HepG2 (cell line): Measurements from ENCODE around the gene SLC27A1. TPM values are rescaled to one million over a fixed set of nuclear protein-coding genes. Genes with fewer than 3 reads are reported as not detected.

Experiments used
- ATAC-seq: fragments of 200-7000 bp; cut with Tn5 transposase; 3 replicates; pipeline ENCODE4 v1.9.1; 2020; ENCODE audit warnings: mild to moderate bottlenecking, moderate library complexity
- BruUV-seq: library from RNA; stranded (reverse); fragments of 400-500 nt; replicated peaks from 2 replicates; lab custom pipeline; 2021; lab: Mats Ljungman, UMichigan
- CTCF ChIA-PET: fragments of 300-600 bp; formaldehyde crosslinking; extraction: SDS; loops from one replicate; lab custom pipeline; 2021; ENCODE audit warnings: low total read pairs, inconsistent platforms, low intra/inter-chr PET ratio; lab: Yijun Ruan, JAX
- POLR2A ChIA-PET: fragments of 350-600 bp; sonication (Branson Sonifier 250); formaldehyde crosslinking; loops from one replicate; lab custom pipeline; 2020; ENCODE audit warnings: antibody characterized with exemption, inconsistent platforms; lab: Yijun Ruan, JAX
- DNase-seq: peaks from one replicate; pipeline ENCODE4 v3.0.0-alpha.2; 2015; ENCODE audit warnings: low spot score
- FAIRE-seq: peaks from 3 replicates; lab custom pipeline; 2011; peaks lifted over from hg19 to GRCh38; lab: Jason Lieb, UNC
- H2AFZ ChIP-seq: one replicate; pipeline ENCODE4 v1.6.1; 2011; ENCODE audit warnings: low read length, inconsistent platforms
- H3K27ac ChIP-seq: fragments of 300-600 bp; 3 replicates; pipeline ENCODE4 v1.8.0; 2011; ENCODE audit warnings: mixed run types, mild to moderate bottlenecking, mixed read lengths, low read length, inconsistent platforms; ENCODE audit not compliant: insufficient read depth; ENCODE audit errors: extremely low read length
- H3K27me3 ChIP-seq, 2 experiments: fragments of 200-600 bp in 1 of 2; 2 replicates in 1 of 2; 3 replicates in 1 of 2; pipeline versions ENCODE4 v1.6.0 to v1.8.0; 2011; ENCODE audit warnings: low read length in 2 of 2, mild to moderate bottlenecking in 2 of 2, moderate library complexity in 2 of 2, inconsistent platforms in 1 of 2; ENCODE audit not compliant: insufficient read depth in 2 of 2, control insufficient read depth in 1 of 2
- H3K36me3 ChIP-seq, 2 experiments: fragments of 200-600 bp in 1 of 2; replicated peaks in 1 of 2; 2 replicates in 1 of 2; 3 replicates in 1 of 2; pipeline versions ENCODE4 v1.5.1 to v1.8.0; 2011; ENCODE audit warnings: low read length in 2 of 2, inconsistent platforms in 1 of 2; ENCODE audit not compliant: insufficient read depth in 2 of 2, control insufficient read depth in 1 of 2
- H3K4me1 ChIP-seq: 2 replicates; pipeline ENCODE4 v1.5.1; 2012; ENCODE audit warnings: low read length, inconsistent platforms; ENCODE audit not compliant: insufficient read depth
- H3K4me2 ChIP-seq: 2 replicates; pipeline ENCODE4 v1.6.0; 2011; ENCODE audit warnings: low read depth, low read length, inconsistent platforms
- H3K4me3 ChIP-seq, 3 experiments: fragments of 200-600 bp in 1 of 3; sonication (generic), shearing (Covaris generic) in 1 of 3; replicated peaks in 1 of 3; 2 replicates each; pipeline ENCODE4 v1.5.1; 2011 to 2016; ENCODE audit warnings: low read length in 3 of 3, inconsistent platforms in 2 of 3, low read depth in 2 of 3, mild to moderate bottlenecking in 2 of 3, control low read depth in 1 of 3, mixed read lengths in 1 of 3; ENCODE audit not compliant: insufficient read depth in 1 of 3
- H3K79me2 ChIP-seq: one replicate; pipeline ENCODE4 v1.6.1; 2011; ENCODE audit warnings: low read length, inconsistent platforms; ENCODE audit not compliant: insufficient read depth
- H3K9ac ChIP-seq: 2 replicates; pipeline ENCODE4 v1.6.0; 2011; ENCODE audit warnings: mild to moderate bottlenecking, low read depth, low read length, inconsistent platforms; ENCODE audit not compliant: insufficient read depth
- H3K9me3 ChIP-seq: 2 replicates; pipeline ENCODE4 v1.5.1; 2012; ENCODE audit warnings: mild to moderate bottlenecking, low read length
- H4K20me1 ChIP-seq: 2 replicates; pipeline ENCODE4 v1.6.0; 2011; ENCODE audit warnings: inconsistent platforms, mild to moderate bottlenecking, low read length, moderate library complexity; ENCODE audit not compliant: insufficient read depth
- ASH2L ChIP-seq: fragments of 300-600, 200-600 bp; sonication (generic); IDR thresholded peaks from 2 replicates; pipeline ENCODE4 v1.7.0; 2017; ENCODE audit warnings: low read depth, mild to moderate bottlenecking, moderate library complexity, mixed read lengths, low read length; ENCODE audit not compliant: insufficient read length
- KDM2A ChIP-seq: sonication (generic); formaldehyde crosslinking; IDR thresholded peaks from 2 replicates; pipeline ENCODE4 v1.4.0; 2020; ENCODE audit warnings: low read depth, missing genetic modification reagents, borderline replicate concordance
- MAZ ChIP-seq, 2 experiments: sonication (generic) in 1 of 2; formaldehyde crosslinking in 1 of 2; IDR thresholded peaks; 2 replicates each; pipeline versions ENCODE4 v1.5.0 to v1.6.1; 2012 to 2020; ENCODE audit warnings: low read depth in 2 of 2, mild to moderate bottlenecking in 2 of 2, borderline replicate concordance in 1 of 2, improper control_type of control experiment in 1 of 2, low read length in 1 of 2, missing genetic modification reagents in 1 of 2, moderate library complexity in 1 of 2
- NFE2L1 ChIP-seq: sonication (generic); formaldehyde crosslinking; IDR thresholded peaks from 2 replicates; pipeline ENCODE4 v1.4.0; 2020; ENCODE audit warnings: missing genetic modification reagents, mild to moderate bottlenecking, borderline replicate concordance
- POLR2G ChIP-seq: fragments of 200-400 bp; formaldehyde crosslinking; IDR thresholded peaks from 2 replicates; pipeline ENCODE4 v1.6.1; 2018; ENCODE audit warnings: mild to moderate bottlenecking, low read depth, low read length, moderate library complexity
- ZFX ChIP-seq: sonication (generic); formaldehyde crosslinking; IDR thresholded peaks from 2 replicates; pipeline ENCODE4 v1.4.0; 2020; ENCODE audit warnings: mild to moderate bottlenecking, low read depth, missing genetic modification reagents, moderate library complexity
- ZMYM3 ChIP-seq: sonication (generic); formaldehyde crosslinking; IDR thresholded peaks from 2 replicates; pipeline ENCODE4 v1.5.1; 2020; ENCODE audit warnings: mild to moderate bottlenecking, missing genetic modification reagents
- ZNF121 ChIP-seq: sonication (generic); formaldehyde crosslinking; IDR thresholded peaks from 2 replicates; pipeline ENCODE4 v1.5.0; 2020; ENCODE audit warnings: mild to moderate bottlenecking, missing genetic modification reagents
- ZNF333 ChIP-seq: sonication (generic); formaldehyde crosslinking; IDR thresholded peaks from 2 replicates; pipeline ENCODE4 v1.4.0; 2020; ENCODE audit warnings: mild to moderate bottlenecking, missing genetic modification reagents, borderline replicate concordance
- ZNF567 ChIP-seq: sonication (generic); formaldehyde crosslinking; IDR thresholded peaks from 2 replicates; pipeline ENCODE4 v1.8.1; 2023; ENCODE audit warnings: mild to moderate bottlenecking, missing genetic modification reagents, borderline replicate concordance
- ZNF674 ChIP-seq: sonication (generic); formaldehyde crosslinking; IDR thresholded peaks from 2 replicates; pipeline ENCODE4 v1.5.0; 2020; ENCODE audit warnings: low read depth, mild to moderate bottlenecking, missing genetic modification reagents
- WGBS: methylation state at CpG from one replicate; pipeline ENCODE4 v1.1.6; 2017; ENCODE audit warnings: low lambda C conversion rate; 5-methylcytosine and 5-hydroxymethylcytosine counted together
- in situ Hi-C: cut with HindIII; loops from 2 replicates; pipeline ENCODE4 v1.10.0; 2017; ENCODE audit warnings: low pct_unique_long_range_greater_than_20kb; ENCODE audit not compliant: extremely low pct_ligation_motif_present
- intact Hi-C: fragments of 100-400 bp; cut with micrococcal nuclease; formaldehyde crosslinking; loops from one replicate; pipeline ENCODE4 v1.10.0; 2022; ENCODE audit not compliant: unreplicated experiment
- polyA plus RNA-seq, 8 experiments: library from polyadenylated mRNA; depleted of rRNA in 3 of 8; stranded (reverse) in 7 of 8; unstranded in 1 of 8; fragments of >200 nt; fragmentation: Illumina TruSeq in 4 of 8; extraction: Trizol in 4 of 8; gene quantifications; 2 replicates each; pipeline versions ENCODE4 v1.2.1 to v1.2.3, GENCODE V29; 2011 to 2016; ENCODE audit warnings: low read depth in 4 of 8, missing spikeins in 1 of 8, mixed read lengths in 1 of 8; ENCODE audit not compliant: insufficient read depth in 1 of 8
- total RNA-seq, 5 experiments: library from RNA; depleted of rRNA; stranded (reverse); fragments of >200 nt; fragmentation: Illumina TruSeq; extraction: Trizol; gene quantifications; 2 replicates each; pipeline ENCODE4 v1.2.3, GENCODE V29; 2016; ENCODE audit warnings: low read depth in 1 of 5
- TF ChIP-seq, protein P1 (sequence below): IDR thresholded peaks from 2 replicates; pipeline ENCODE4 v1.6.1; 2016; ENCODE audit warnings: missing genetic modification reagents, missing compliant biosample characterization
- TF ChIP-seq, protein P2 (sequence below): sonication (generic); formaldehyde crosslinking; IDR thresholded peaks from 2 replicates; pipeline ENCODE4 v1.5.0; 2020; ENCODE audit warnings: mild to moderate bottlenecking, missing genetic modification reagents
- TF ChIP-seq, protein P3 (sequence below): sonication (generic); formaldehyde crosslinking; IDR thresholded peaks from 2 replicates; pipeline ENCODE4 v1.5.0; 2020; ENCODE audit warnings: mild to moderate bottlenecking, missing genetic modification reagents, borderline replicate concordance
- TF ChIP-seq, protein P4 (sequence below): sonication (generic); formaldehyde crosslinking; IDR thresholded peaks from 2 replicates; pipeline ENCODE4 v1.5.1; 2020; ENCODE audit warnings: missing genetic modification reagents, mild to moderate bottlenecking, borderline replicate concordance

Gene SLC27A1
- total and polyA plus RNA-seq, 2 of the 13 experiments (the other 11 are each of a cell fraction or from before 2014, with no cell fraction given): 4.1 to 8.8 TPM

DNA sequence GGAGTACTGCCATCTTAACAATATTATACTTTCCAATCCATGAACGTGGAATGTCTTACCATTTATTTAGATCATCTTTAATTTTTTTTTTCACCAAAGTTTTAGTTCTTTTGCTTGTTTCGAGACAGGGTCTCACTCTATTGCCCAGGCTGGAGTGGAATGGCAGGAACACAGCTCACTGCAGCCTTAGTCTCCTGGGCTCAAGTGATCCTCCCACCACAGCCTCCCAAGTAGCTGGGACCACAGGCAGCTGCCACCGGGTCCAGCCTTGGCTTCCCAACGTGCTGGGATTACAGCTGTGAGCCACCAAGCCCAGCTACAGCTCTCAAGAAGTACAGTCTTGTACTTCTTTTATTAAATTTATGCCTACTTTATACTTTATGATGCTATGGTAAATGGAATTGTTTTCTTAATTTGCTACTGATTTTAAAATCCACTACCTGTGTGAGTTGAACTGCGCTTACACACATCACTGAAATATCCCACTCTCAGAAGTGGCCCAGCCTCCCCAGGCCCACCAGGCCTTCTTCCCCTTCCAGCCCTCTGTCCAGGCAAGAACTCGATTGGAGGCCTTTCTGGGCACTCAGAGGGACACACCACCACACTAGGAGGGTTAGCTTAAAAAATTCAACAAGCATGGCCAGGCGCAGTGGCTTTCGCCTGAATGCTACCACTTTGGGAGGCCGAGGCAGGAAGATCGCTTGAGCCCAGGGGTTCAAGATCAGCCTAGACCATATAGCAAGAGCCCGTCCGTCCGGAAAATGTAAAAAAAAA, 40.1 kb downstream of the SLC27A1 start:
- H3K27ac ChIP-seq: peak overlapping the region; percentile 98
- DNase-seq (no peak), FAIRE-seq (no peak), ATAC-seq (no peak)
- H3K27me3 ChIP-seq: no peaks in the 10 kb centered on the region; a peak in 1 of 5 replicates
- ChIA-PET POLR2A (interaction anchor here (0.5 to 4.3 kb wide), 13 partner anchors 8 to 349 kb away, joined by 3 to 45 read pairs (median 4); partner anchors contain the start of gene RPL18A), CTCF (interaction anchor here (0.9 to 1.5 kb wide), 2 partner anchors 14 to 45 kb away, joined by 3 to 5 read pairs; no protein-coding TSS in a partner anchor)
- BruUV-seq: no TSS peak
- no peaks in the 10 kb centered on the region for H3K9me3 ChIP-seq
- intact Hi-C loops: no loop called here
- no peaks in the 10 kb centered on the region for H4K20me1 ChIP-seq
- H3K9ac ChIP-seq: peak overlapping the region; percentile 99
- 9% methylated on average over 13 of the region's 13 CpGs for WGBS
- H3K4me1 ChIP-seq: peaks cover 58% of the 10 kb centered on the region
- peak overlapping the region; percentile 92 for H3K4me2 ChIP-seq
- in situ Hi-C loops: no loop called here
- peak overlapping the region; percentile 85 to 91 (median 88) for H3K4me3 ChIP-seq
- 0 out of 5 replicates have a peak, but pooled peaks cover 0 to 4% of the 10 kb centered on the region in 2 experiments for H3K36me3 ChIP-seq
- no peak overlapping the region for H2AFZ ChIP-seq
- peaks cover 20% of the 10 kb centered on the region for H3K79me2 ChIP-seq
- TF ChIP-seq, protein P1, sequence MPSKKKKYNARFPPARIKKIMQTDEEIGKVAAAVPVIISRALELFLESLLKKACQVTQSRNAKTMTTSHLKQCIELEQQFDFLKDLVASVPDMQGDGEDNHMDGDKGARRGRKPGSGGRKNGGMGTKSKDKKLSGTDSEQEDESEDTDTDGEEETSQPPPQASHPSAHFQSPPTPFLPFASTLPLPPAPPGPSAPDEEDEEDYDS (CRISPR knock-in tag): no peak
- TF ChIP-seq ZMYM3 (CRISPR knock-in tag): 0 out of 2 replicates have a peak, but pooled peaks have one; percentile 18
- no peak for TF ChIP-seq ZNF567 (CRISPR knock-in tag)
- peak; percentile 47 for TF ChIP-seq ZNF121 (CRISPR knock-in tag)
- TF ChIP-seq ZNF674 (CRISPR knock-in tag): no peak
- peak; percentile 56; the same call in 1 of the 2 replicates for TF ChIP-seq ZFX (CRISPR knock-in tag)
- TF ChIP-seq ASH2L: peak; percentile 0
- TF ChIP-seq KDM2A (CRISPR knock-in tag): peak; percentile 10; the same call in 1 of the 2 replicates
- TF ChIP-seq ZNF333 (CRISPR knock-in tag): 0 out of 2 replicates have a peak, but pooled peaks have one; percentile 42
- TF ChIP-seq, protein P2, sequence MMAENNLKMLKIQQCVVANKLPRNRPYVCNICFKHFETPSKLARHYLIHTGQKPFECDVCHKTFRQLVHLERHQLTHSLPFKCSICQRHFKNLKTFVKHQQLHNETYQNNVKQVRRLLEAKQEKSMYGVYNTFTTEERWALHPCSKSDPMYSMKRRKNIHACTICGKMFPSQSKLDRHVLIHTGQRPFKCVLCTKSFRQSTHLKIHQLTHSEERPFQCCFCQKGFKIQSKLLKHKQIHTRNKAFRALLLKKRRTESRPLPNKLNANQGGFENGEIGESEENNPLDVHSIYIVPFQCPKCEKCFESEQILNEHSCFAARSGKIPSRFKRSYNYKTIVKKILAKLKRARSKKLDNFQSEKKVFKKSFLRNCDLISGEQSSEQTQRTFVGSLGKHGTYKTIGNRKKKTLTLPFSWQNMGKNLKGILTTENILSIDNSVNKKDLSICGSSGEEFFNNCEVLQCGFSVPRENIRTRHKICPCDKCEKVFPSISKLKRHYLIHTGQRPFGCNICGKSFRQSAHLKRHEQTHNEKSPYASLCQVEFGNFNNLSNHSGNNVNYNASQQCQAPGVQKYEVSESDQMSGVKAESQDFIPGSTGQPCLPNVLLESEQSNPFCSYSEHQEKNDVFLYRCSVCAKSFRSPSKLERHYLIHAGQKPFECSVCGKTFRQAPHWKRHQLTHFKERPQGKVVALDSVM (CRISPR knock-in tag): peak; percentile 90
- TF ChIP-seq MAZ (IDR thresholded peaks at IDR 0.05; ENCODE audit: borderline replicate concordance, low read depth, low read length): no peak
- no peak for TF ChIP-seq MAZ (CRISPR knock-in tag; IDR thresholded peaks at IDR 0.05; ENCODE audit: low read depth)
- TF ChIP-seq, protein P3, sequence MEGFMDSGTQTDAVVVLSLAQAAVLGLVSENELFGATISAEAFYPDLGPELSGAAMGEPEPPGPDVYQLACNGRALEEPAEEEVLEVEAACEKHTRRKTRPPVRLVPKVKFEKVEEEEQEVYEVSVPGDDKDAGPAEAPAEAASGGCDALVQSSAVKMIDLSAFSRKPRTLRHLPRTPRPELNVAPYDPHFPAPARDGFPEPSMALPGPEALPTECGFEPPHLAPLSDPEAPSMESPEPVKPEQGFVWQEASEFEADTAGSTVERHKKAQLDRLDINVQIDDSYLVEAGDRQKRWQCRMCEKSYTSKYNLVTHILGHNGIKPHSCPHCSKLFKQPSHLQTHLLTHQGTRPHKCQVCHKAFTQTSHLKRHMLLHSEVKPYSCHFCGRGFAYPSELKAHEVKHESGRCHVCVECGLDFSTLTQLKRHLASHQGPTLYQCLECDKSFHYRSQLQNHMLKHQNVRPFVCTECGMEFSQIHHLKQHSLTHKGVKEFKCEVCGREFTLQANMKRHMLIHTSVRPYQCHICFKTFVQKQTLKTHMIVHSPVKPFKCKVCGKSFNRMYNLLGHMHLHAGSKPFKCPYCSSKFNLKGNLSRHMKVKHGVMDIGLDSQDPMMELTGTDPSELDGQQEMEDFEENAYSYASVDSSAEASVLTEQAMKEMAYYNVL (CRISPR knock-in tag): 0 out of 2 replicates have a peak, but pooled peaks have one; percentile 6
- TF ChIP-seq, protein P4, sequence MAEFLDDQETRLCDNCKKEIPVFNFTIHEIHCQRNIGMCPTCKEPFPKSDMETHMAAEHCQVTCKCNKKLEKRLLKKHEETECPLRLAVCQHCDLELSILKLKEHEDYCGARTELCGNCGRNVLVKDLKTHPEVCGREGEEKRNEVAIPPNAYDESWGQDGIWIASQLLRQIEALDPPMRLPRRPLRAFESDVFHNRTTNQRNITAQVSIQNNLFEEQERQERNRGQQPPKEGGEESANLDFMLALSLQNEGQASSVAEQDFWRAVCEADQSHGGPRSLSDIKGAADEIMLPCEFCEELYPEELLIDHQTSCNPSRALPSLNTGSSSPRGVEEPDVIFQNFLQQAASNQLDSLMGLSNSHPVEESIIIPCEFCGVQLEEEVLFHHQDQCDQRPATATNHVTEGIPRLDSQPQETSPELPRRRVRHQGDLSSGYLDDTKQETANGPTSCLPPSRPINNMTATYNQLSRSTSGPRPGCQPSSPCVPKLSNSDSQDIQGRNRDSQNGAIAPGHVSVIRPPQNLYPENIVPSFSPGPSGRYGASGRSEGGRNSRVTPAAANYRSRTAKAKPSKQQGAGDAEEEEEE (CRISPR knock-in tag): no peak
- TF ChIP-seq POLR2G: peak; percentile 26; the same call in 1 of the 2 replicates
- TF ChIP-seq NFE2L1: no peak
